Neutrophil (primary cell): ENCODE measurements around the gene OR7G2.

ENCODE experiments used
- H3K27ac ChIP-seq: fragments of 200-600 bp; sonication (generic); 2 replicates; pipeline ENCODE4 v1.5.1; 2016; ENCODE audit warnings: mild to moderate bottlenecking, moderate library complexity
- H3K27me3 ChIP-seq: fragments of 200-600 bp; sonication (generic); 2 replicates; pipeline ENCODE4 v1.6.0; 2016; ENCODE audit warnings: mild to moderate bottlenecking
- H3K36me3 ChIP-seq: fragments of 200-600 bp; sonication (generic); 2 replicates; pipeline ENCODE4 v1.5.1; 2017
- H3K4me1 ChIP-seq, 2 experiments: fragments of 200-600 bp in 1 of 2; sonication (generic) in 1 of 2; 1 replicate in 1 of 2; 2 replicates in 1 of 2; pipeline versions ENCODE4 v1.5.1 to v1.6.1; 2013 to 2016; ENCODE audit warnings: low read depth in 1 of 2, low read length in 1 of 2, mild to moderate bottlenecking in 1 of 2, moderate library complexity in 1 of 2; ENCODE audit not compliant: control insufficient read depth in 1 of 2, insufficient read depth in 1 of 2
- H3K4me3 ChIP-seq, 2 experiments: fragments of 200-600 bp in 1 of 2; sonication (generic) in 1 of 2; 1 replicate in 1 of 2; 2 replicates in 1 of 2; pipeline ENCODE4 v1.5.1; 2013 to 2016; ENCODE audit warnings: low read depth in 1 of 2, low read length in 1 of 2, mild to moderate bottlenecking in 1 of 2, moderate library complexity in 1 of 2
- H3K9me3 ChIP-seq: fragments of 200-600 bp; sonication (generic); 2 replicates; pipeline ENCODE4 v1.5.1; 2016
- TF ChIP-seq, protein P1 (sequence below): fragments of 200-600 bp; sonication (generic); IDR thresholded peaks from 2 replicates; pipeline ENCODE4 v1.5.1; 2016; ENCODE audit warnings: antibody characterized with exemption

Gene OR7G2

GRCh38 chr19:9148697-9149096 lies 41.4 kb upstream of the OR7G2 start:
- TF ChIP-seq, protein P1, sequence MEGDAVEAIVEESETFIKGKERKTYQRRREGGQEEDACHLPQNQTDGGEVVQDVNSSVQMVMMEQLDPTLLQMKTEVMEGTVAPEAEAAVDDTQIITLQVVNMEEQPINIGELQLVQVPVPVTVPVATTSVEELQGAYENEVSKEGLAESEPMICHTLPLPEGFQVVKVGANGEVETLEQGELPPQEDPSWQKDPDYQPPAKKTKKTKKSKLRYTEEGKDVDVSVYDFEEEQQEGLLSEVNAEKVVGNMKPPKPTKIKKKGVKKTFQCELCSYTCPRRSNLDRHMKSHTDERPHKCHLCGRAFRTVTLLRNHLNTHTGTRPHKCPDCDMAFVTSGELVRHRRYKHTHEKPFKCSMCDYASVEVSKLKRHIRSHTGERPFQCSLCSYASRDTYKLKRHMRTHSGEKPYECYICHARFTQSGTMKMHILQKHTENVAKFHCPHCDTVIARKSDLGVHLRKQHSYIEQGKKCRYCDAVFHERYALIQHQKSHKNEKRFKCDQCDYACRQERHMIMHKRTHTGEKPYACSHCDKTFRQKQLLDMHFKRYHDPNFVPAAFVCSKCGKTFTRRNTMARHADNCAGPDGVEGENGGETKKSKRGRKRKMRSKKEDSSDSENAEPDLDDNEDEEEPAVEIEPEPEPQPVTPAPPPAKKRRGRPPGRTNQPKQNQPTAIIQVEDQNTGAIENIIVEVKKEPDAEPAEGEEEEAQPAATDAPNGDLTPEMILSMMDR: no peak
- H3K36me3 ChIP-seq: peaks cover 13% of the 10 kb centered on the region
- no peak overlapping the region for H3K4me3 ChIP-seq
- H3K27me3 ChIP-seq: no peaks in the 10 kb centered on the region
- H3K9me3 ChIP-seq: peaks cover 16% of the 10 kb centered on the region
- H3K4me1 ChIP-seq: no peaks in the 10 kb centered on the region
- H3K27ac ChIP-seq: no peak overlapping the region

DNA sequence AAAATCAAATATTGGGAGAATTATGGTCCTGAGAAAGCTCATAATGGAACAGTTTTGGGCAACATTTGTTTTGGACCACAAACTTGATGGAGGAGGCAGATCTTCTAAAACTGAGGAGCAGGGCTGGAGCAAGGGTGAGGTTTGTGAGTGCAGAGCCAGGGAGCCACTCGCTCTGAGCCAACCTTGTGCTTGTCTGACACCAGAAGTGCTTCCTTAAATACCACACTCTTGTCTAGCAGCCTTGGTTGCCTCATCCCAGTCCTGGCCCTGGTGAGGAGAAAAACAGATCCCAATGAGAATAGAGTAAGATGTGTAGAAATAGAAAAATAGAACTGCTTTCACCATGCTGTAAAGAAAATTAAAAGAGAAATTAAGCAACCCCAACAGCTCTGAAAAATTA lies 39.6 kb upstream of the OR7G2 start:
- H3K4me1 ChIP-seq: peaks cover 0 to 1% of the 10 kb centered on the region in 2 experiments
- H3K36me3 ChIP-seq: peaks cover 9% of the 10 kb centered on the region
- H3K27me3 ChIP-seq: no peaks in the 10 kb centered on the region
- peaks cover 11% of the 10 kb centered on the region for H3K9me3 ChIP-seq
- TF ChIP-seq, protein P1: no peak
- no peak overlapping the region for H3K27ac ChIP-seq
- no peak overlapping the region for H3K4me3 ChIP-seq

DNA sequence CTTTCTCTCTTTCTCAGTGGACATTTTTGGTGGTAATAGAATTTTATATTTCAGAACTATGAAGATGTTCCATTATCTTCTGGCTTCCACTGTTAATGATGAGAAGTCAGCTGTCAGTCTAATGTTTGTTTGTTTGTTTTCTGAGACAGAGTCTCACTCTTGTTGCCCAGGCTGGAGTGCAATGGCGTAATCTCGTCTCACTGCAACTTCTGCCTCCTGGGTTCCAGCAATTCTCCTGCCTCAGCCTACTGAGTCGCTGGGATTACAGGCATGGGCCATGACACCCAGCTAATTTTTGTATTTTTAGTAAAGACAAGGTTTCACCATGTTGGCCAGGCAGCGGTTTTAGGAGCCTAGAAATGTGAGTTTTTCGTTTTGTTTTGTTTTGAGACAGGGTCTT lies 37.6 kb upstream of the OR7G2 start:
- H3K27ac ChIP-seq: no peak overlapping the region
- H3K4me1 ChIP-seq: peaks cover 17% of the 10 kb centered on the region in 2 experiments
- H3K27me3 ChIP-seq: no peaks in the 10 kb centered on the region
- TF ChIP-seq, protein P1: no peak
- H3K36me3 ChIP-seq: peaks cover 9% of the 10 kb centered on the region
- peaks cover 11% of the 10 kb centered on the region for H3K9me3 ChIP-seq
- H3K4me3 ChIP-seq: no peak overlapping the region

DNA sequence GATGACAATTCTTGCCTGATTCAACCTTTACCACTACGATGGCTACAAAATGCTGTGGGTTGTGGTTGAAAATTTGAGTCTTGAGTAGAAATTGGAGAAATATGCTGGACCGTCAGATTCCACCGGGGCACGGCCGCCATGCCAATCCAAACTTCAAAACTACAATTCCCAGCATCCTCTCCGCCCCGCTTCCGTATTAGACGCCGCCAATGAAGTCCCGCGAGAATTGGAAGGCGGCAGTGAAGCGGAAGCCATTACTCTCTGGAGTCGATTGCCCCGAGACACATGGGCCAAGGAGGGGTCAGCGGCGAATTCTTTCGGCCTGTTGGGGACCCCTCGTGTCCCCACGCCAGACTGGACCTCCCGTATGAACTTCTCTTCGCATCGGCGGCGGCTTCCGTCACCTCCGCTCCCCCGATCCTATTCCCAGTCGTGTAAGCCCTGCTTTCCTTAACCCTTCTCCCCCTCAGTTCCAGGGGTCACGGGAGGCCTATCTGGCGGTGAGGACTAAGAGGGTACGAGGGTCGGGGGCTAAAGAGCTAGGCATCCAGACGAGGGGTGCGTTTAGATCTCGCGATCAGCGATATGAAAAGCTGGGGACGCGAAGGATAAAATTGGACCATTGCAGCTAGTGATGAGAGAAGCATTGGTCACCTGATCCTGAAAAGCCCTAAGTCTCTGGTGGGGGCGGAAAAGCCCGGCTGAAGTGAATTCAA lies 33.0 kb upstream of the OR7G2 start, which contains the start of gene ZNF317:
TSS of gene ZNF317 (plus strand) at position 239 of the 716 bp plus-strand sequence. CDS start 15,620 bp downstream, outside the sequence.
- TF ChIP-seq, protein P1: peak; percentile 25
- Histone ChIP-seq H3K4me1 (peaks cover 20 to 24% of the 10 kb centered on the region in 2 experiments), H3K27me3 (no peaks in the 10 kb centered on the region), H3K4me3 (peak within 1 kb of the TSS; percentile 92 to 97), H3K9me3 (peaks cover 6% of the 10 kb centered on the region), H3K27ac (peak within 1 kb of the TSS; percentile 76), H3K36me3 (no peaks in the 10 kb centered on the region)

DNA sequence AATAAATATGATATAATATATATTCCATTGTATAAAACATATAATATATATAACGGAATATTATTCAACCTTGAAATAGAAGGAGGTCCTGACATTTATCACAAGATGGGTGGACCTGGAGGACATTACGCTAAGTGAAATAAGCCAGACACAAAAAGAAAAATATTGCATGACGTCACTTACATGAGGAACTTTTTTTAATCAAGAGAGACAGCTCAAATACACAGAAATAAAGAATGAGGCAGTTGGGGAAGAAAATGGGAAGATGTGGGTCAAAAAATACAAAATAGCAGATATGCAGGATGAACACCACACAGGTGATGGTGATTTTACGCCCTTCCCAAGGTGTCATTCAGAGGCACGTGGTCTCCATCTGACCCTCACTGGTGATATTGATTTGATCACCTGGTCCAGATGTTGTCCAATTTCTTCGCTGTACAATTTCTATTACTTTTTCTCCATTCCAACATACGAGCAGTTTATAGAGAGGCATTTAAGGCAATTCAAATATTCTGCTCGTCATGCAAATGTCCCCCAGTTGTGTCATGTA lies 32.4 kb upstream of the OR7G2 start:
- peak overlapping the region; percentile 92 to 97 for H3K4me3 ChIP-seq
- no peaks in the 10 kb centered on the region for H3K9me3 ChIP-seq
- no peaks in the 10 kb centered on the region for H3K36me3 ChIP-seq
- H3K4me1 ChIP-seq: peaks cover 20 to 24% of the 10 kb centered on the region in 2 experiments
- no peaks in the 10 kb centered on the region for H3K27me3 ChIP-seq
- TF ChIP-seq, protein P1: no peak
- peak overlapping the region; percentile 76 for H3K27ac ChIP-seq
